ENCODE data around the gene RAPGEF5.

GRCh38 chr7:22167482-22167881 is 189.5 kb downstream of the RAPGEF5 start:
- TF ChIP-seq EZH2 (IDR thresholded peaks at IDR 0.05; ENCODE audit: low read length, unreplicated experiment) (no peak), CTCF (conservative IDR thresholded peaks at IDR 0.05; ENCODE audit: low read depth, low read length) (no peak)

All from PC-3 (cell line).